ENCODE measurements around the gene ZNF511.
A peak's percentile ranks its signal among the peaks of the same experiment; 100 is the strongest.

ZNF511 gene

GRCh38 chr10:133328358-133329343 lies 19.9 kb downstream of the ZNF511 start:
- TF ChIP-seq CTCF (IDR thresholded peaks at IDR 0.05; ENCODE audit: low read depth, low read length, missing control alignments) = no peak
- no peak overlapping the region for H3K4me3 ChIP-seq (replicated peaks; ENCODE audit: low read depth, low read length)

GRCh38 chr10:133329491-133330202 lies 20.9 kb downstream of the ZNF511 start:
- H3K4me3 ChIP-seq (replicated peaks; ENCODE audit: low read depth, low read length) = no peak overlapping the region
- TF ChIP-seq CTCF (IDR thresholded peaks at IDR 0.05; ENCODE audit: low read depth, low read length, missing control alignments) = peak; percentile 95
- no peak for DNase-seq (ENCODE audit: extremely low read depth, low read depth)

More at GRCh38 chr10:133328358-133329343, 19.9 kb downstream of the ZNF511 start:
- DNase-seq (ENCODE audit: extremely low read depth, low read depth) = no peak

- no peak for DNase-seq (ENCODE audit: extremely low read depth, low read depth)
- no peak for TF ChIP-seq CTCF (IDR thresholded peaks at IDR 0.05; ENCODE audit: low read depth, low read length, missing control alignments)
These were observed 24.4 kb downstream of the ZNF511 start for GRCh38 chr10:133332936-133333699.

GRCh38 chr10:133334503-133335245 lies 26.0 kb downstream of the ZNF511 start:
- TF ChIP-seq CTCF (IDR thresholded peaks at IDR 0.05; ENCODE audit: low read depth, low read length, missing control alignments) = no peak
- peak overlapping the region; percentile 32 for H3K4me3 ChIP-seq (replicated peaks; ENCODE audit: low read depth, low read length)
- no peak for DNase-seq (ENCODE audit: extremely low read depth, low read depth)

More at GRCh38 chr10:133332936-133333699, 24.4 kb downstream of the ZNF511 start:
- H3K4me3 ChIP-seq (replicated peaks; ENCODE audit: low read depth, low read length) = no peak overlapping the region

GRCh38 chr10:133335246-133336117 lies 26.8 kb downstream of the ZNF511 start:
- TF ChIP-seq CTCF (IDR thresholded peaks at IDR 0.05; ENCODE audit: low read depth, low read length, missing control alignments) = no peak
- H3K4me3 ChIP-seq (replicated peaks; ENCODE audit: low read depth, low read length) = peak overlapping the region; percentile 32
- DNase-seq (ENCODE audit: extremely low read depth, low read depth) = peak; percentile 33

All from HFF-Myc (cell line).